ENCODE data around the gene KIAA1755.

KIAA1755 gene

GRCh38 chr20:38220587-38221118 is 39.9 kb downstream of the KIAA1755 start:
- TF ChIP-seq CTCF (IDR thresholded peaks at IDR 0.05; ENCODE audit: extremely low read depth, missing control alignments): no peak
- no peak for DNase-seq (ENCODE audit: low spot score)

GRCh38 chr20:38219006-38219950 is 41.3 kb downstream of the KIAA1755 start:
- DNase-seq (ENCODE audit: low spot score): no peak
- no peak for TF ChIP-seq CTCF (IDR thresholded peaks at IDR 0.05; ENCODE audit: extremely low read depth, missing control alignments)

GRCh38 chr20:38218566-38218885 is 42.0 kb downstream of the KIAA1755 start:
- DNase-seq (ENCODE audit: low spot score): no peak
- no peak for TF ChIP-seq CTCF (IDR thresholded peaks at IDR 0.05; ENCODE audit: extremely low read depth, missing control alignments)

DNA sequence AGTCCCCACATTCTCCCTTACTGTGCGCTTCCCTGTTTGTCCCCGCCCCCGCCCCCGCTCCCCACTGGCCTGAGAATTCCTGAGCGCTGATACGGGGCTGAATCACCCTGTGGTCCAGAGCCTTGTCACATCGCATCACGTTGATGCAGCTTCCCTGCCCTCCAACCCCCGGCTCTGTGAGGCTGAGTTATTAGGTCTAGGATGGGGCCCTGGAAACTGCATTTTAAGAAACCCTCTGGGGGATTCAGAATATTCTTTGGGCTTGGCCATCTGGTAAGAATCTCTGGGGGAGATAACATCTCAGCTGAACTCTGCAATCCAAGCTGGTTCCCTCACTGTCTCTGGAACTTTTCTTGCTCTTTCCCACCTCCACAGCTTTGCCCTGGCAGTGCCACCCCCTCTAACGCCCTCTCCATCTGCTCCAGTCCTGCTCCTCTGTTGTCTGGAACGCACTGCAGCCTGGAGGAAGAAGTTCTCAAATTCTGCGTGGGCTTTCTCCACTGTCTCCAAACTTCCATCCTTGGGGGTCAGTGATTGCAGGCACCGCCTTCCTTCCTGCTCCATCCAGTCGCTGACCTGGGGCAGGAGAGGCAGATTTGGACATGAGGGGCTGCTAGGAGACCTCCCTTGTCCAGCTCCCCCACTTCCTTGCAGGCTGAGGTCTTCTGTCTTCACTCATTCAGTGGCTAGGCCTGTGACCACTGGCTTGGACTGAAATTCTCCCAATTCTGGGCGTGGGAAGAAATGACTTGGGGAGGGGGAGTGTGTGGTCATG is 42.6 kb downstream of the KIAA1755 start:
- DNase-seq (ENCODE audit: low spot score): no peak
- TF ChIP-seq CTCF (IDR thresholded peaks at IDR 0.05; ENCODE audit: extremely low read depth, missing control alignments): no peak

DNA sequence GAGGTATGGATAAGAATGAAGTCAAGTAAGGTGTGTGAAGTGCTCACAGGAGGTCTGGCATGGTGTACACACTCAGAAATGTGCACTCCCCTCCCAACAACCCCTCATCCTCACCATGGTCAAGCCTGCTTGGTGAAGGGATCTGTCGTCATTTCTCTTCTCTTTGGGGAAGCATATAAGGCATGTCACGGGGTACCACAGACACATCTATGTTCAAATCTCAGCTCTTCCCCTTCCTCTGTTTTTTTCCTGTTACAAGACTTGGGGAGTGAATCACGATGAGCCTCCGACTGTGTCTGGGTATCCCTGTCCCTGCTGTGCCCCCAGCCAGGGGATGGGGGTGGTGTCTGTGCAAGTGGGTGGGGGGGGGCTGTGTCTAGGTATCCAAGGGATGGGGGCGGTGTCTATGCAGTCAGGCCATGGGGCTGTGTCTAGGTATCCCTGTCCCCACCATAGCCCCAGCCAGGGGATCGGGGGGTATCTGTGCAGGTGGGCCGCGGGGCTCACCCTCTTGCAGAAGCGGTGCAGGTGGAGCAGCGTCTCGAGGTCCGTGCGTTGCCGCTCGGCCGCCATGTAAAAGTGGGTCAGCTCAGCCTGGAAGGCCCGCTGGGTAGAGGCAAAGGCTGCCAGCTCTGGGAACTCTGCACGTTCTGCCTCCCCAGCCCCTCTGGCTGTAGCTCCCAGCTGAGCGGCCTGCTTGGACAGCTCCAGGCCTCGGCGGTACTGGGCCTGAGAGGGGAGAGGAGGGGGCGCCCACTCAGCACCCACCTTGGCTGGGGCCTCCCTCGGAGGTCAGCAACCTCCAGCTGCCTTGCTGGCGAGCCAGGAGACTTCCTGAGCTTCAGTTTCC is 43.6 kb downstream of the KIAA1755 start:
- DNase-seq (ENCODE audit: low spot score): no peak
- no peak for TF ChIP-seq CTCF (IDR thresholded peaks at IDR 0.05; ENCODE audit: extremely low read depth, missing control alignments)

DNA sequence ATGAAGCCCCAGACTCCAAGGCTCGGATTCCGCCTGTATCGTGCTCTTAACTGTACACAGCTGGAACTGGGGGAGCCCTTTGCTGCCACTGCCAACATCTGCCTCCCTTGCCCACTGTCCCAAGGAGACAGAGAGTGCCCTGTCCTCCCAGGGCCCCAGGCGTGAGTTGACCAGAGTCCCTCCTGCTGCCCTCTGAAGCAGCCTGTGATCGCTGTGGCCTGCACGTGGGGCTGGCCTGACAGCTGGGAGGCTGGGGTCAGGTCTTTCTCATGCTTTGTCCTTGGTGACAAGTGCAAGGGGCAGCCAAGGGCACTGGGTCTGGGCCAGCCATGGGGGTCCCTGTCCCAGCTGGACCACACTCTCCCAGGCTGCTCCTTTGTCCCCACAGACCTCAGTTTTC is 44.3 kb downstream of the KIAA1755 start:
- no peak for TF ChIP-seq CTCF (IDR thresholded peaks at IDR 0.05; ENCODE audit: extremely low read depth, missing control alignments)
- no peak for DNase-seq (ENCODE audit: low spot score)
